Activated naive CD4-positive, alpha-beta T cell treated with anti-CD3 and anti-CD28 coated beads, Interleukin-2, amount 50 U/mL, for 16 hours (primary cell): ENCODE data around the gene HLCS.

Experiments
- DNase-seq: peaks from one replicate; pipeline ENCODE4 v3.0.0-alpha.2; 2020

The HLCS gene

DNA sequence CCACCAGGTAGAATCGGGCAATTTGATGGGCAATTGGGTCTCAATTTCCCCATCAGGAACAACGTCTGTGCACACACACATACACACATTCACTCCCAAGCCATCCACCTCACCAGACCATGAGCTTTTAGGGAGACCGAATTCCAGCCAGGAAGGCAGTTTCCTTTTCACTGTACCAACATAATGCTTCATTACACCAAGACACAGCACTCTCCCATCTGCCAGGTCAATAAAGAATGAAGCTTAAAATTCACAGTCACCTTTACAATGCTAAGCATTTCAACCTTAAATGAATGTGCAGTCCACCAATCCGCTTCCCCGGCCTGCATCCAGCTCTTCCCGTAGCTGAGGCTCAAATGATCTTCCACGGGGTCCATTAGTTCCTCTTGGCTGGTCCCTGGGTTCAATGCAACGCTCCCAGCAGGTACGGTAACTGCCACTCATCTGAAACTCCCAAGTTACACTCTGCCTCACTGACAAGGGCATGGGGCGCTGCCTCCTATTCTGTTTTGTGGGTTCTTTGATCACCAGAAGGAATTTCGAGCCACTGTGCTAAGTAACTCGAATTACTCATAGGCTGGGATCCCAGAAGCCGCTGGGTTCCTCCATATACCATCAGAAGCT, 162.5 kb downstream of the HLCS start:
- DNase-seq, result no peak

DNA sequence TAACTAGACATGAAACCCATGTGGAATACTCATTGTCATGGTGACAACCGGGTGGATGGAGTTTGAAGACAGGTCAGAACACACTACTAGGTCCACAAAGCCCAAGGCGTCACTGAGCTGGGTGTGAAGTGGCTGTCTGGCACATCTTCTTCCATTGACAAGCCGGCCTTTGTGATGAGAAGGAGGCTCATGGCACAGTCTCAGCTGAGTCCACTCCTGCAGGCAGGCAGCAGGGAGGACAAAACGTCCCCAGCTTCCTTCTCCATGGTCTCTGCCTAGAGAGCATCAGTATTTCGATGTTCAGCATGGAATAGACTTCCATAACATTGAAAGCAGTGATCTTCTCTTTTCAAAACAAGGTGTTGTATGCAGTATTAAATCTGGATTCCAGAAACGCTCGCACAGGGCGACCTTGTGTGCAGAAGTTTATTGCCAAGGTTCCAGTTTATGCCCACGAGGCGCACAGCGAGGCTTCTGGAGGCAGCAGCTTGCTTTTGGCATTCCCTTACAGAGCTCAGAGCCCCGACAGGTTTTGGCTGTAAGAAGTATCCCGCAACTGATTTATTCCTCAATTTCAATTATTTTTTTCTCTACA, 163.3 kb downstream of the HLCS start:
- DNase-seq, result no peak

DNA sequence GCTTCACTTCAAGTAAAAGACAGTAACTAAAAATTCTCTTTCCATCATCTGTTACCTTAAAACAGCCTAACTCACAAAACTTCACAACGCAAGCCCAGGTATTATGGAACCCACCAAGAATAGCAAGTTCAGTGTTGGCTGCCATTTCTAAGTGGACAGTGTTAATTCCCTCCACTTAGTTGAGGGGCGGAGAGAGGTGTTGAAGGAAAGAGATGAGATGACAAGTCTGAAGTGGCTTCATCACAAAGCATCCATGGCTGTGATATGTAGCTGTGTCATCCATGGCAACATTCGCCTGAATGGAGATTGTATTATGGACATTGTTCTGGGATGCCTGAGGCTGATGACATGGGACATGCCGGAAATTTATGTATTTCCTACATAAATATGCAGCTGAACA, 165.7 kb downstream of the HLCS start:
- DNase-seq, result no peak

DNA sequence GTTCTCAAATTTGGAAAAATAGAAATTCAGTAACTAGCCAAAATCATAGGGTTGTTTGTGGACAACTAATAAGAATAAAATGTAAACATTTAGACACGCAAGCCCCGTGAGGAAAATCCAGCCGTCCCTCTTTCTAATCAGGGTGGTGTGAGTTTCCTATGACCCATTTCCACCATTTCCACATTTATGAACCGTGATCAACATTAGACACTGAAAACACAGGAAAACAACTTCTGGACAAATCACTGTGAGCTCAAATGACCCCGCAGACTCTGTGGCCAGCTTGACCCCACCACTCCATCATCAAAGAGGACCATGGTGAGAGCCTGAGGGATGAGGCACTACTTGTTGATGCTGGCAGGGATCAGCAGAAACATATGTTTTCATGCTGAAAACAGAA, 166.6 kb downstream of the HLCS start:
- DNase-seq, result no peak

DNA sequence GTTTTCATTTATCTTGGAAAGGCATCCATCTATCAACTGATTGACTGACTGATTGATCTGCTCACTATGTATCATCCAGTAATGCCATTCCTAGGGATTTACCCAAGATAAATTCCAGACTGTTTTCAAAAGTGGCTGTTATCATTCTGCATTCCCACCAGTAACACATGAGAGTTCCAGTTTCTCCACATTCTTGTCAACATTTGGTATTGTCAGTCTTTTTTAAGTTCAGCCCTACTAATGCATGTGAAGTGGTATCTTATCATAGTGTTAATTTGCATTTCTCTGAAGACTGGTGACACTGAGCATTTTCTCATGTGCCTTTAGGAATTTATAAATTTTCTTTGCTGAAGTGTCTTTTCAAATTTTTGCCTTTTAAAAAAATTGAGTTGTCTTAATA, 168.0 kb downstream of the HLCS start:
- DNase-seq, result no peak

DNA sequence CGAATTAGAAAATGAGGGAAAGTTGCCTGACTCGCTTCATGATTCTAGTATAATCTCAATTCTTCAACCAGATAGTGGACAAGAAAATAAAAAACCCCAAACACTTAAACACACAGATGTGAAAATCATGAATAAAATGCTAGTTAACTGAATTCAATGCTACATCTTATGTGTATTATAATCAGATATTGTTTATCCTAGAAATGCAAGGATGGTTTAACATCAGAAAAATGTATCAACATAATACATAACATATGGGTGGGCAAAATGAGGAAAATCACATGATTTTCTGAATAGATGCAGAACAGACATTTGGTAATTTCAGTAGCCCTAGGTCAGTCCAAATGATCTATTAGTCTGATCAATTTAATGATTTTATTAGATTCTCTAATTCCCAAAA, 170.4 kb downstream of the HLCS start:
- DNase-seq, result no peak

DNA sequence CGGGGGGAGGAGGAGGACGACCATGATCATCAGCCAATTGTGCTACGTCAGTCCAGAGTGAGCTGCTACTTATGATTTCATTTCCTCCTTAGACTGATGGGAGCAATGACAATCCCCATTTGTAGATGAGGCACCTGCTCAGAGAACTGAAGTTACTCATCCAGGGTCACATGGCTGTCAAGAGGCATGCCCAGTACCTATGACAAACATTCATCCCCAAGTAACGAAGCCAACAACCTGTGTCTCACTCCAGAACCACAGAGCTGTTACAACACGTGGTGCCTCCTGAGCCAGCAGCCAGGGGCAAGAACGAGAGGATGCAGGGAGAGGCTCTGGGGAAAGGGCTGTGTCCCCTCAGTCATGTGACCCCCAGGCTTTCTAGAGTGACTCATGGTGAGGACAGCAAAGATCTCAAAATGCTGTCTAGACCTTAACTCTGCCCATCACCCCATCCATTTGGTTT, 173.9 kb downstream of the HLCS start:
- no peak for DNase-seq

DNA sequence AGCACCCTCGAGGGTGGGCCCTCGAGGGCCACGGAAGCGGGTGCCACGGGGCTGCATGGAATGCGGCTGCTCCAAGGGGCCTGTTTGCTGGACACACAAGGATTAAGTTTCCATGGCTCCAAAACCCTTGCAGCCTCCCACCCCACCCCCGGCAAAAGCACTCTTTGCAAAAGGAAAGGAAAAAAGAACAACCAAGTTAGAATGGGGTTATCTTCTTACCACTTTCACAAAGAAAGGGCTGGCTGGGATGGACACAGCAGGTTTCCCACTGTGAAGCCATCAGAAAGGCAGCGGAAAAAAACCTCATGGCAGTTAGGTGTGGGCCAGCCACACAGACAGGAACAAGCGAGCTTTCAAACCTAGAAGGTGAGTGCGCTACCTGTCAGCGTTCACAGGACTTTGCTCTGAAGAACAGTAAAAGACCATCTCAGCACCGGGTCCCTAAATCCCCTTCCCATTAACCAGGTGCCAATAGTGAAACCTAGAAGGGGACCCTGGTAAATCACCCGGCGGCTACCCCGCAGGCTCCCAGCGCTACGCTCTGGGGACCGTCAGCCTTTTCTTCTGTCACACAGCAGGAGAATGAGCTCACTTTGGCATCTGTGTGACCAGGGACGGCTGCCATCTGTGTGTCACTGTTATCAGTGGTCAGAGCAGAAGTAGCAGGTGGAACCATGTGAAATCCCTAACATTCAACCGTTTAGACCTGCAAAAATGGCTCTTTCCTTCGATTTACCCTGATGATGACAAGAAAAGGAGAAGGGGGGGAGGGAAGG, 174.6 kb downstream of the HLCS start:
- no peak for DNase-seq

DNA sequence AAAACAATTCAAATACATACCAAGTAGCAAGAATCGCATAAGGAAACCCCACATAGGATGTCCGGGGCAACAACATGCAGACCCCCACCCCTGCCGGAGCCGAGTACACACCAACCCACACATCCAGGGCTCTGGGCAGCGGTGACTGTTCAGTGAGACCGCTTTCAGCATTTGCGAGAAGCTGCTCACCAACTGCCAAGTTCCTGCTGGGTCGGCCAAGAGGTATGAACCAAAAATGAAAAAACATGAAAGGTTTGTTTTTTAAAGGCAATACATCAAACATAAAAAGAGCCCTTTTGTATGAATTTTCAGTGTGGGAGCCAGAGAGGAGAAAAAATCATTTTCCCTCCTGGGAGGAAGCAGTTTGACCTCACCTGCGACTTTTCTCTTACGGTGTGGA, 175.3 kb downstream of the HLCS start:
- no peak for DNase-seq

DNA sequence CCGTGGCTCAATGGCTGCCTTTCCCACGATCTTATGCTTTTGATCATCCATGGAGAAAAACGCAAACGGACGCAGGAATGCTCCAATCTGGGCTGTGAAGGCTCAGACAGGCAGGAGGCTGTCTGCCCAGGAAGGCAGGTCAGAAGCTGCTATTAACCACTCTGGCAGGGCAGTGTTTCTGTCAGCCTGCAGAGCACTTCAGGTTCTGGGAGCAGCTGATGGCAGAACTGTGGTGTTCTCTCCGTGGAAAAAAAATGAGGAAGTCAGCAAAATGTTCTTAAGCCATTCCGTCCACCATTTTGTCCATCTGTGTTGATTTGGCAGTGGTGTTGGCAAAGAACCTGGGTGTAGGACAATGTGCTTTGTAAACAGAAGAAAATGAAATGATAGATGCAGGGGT, 175.9 kb downstream of the HLCS start:
- no peak for DNase-seq

DNA sequence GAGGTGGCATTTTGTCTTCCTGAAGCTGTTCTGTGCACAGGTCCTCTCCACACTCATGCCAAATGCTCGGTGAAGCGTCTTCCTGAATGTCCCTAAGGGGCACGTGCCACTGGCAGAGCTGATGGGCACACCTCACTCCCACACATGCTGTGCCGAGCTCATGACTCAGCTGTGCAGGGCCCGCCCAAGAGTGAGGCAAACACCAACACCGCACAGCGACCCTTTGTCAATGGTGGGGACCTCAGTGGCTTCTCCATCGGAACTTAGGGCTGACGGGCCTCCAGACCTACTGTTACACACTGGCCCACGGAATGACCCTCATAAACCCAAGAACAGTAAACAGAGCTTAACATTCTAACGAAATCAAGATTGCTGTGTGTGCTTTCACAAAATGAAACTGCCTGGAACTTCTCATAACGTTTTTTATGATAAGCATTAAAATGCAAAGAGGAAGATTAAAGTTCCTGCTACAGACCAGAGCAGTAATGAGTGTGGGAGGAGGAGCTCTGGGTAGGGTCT, 178.3 kb downstream of the HLCS start:
- DNase-seq, result no peak

DNA sequence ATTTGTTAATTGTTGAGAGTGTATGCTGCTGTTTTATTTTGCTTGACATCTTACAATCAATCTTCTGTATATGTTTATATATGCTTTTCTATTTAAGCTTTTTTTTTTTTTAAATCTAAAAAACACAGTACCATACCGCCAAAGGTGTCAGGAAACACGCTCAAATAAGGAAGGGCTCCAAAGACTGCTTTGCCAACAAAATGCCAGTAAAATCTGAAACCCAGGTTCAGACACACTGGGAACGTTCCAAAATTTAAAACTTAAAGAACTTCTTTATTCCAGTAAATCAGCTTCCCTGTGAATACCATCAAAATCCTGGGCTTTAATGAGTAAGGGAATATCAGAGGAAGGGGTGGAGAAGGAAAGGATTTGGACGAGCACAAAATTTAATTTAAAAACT, 180.3 kb downstream of the HLCS start:
- no peak for DNase-seq

DNA sequence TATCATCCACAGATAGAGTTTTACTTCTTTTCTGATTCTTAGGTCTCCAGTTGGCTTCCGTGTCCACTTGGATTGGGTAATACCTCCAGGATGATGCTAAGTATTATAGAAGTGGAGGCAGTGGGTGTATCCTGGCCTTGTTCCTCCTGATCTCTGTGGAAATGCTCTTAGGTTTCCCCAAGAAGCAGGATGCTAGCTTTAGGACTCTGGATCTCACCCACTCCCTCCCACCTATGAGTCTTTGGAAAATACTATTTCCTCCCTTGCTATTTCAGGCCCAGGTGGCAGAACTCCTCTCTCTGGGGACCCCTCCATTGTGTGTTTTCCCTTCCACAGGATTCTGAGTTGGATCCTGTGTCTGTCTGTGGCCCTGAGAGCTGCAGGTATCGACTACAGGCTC, 180.9 kb downstream of the HLCS start:
- DNase-seq, result no peak

DNA sequence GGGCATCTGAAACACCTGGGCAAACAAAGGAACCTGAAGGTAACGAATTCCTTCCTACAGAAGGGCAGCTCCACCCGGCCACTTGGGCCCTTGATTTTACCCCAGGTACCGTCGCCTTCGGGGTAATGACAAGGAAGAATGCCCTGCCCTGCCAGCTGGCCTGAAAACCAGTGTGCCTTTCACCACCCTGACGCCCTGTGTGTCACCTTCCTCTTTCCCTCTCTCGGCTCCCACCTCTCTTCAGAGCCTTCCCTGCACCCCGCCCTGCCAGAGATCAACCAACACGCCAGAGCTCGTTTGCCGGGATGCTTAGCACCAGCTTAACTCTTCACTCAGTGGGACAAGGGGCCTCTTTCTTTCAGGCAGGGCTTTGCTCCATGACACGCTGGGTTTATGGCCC, 181.5 kb downstream of the HLCS start:
- no peak for DNase-seq

DNA sequence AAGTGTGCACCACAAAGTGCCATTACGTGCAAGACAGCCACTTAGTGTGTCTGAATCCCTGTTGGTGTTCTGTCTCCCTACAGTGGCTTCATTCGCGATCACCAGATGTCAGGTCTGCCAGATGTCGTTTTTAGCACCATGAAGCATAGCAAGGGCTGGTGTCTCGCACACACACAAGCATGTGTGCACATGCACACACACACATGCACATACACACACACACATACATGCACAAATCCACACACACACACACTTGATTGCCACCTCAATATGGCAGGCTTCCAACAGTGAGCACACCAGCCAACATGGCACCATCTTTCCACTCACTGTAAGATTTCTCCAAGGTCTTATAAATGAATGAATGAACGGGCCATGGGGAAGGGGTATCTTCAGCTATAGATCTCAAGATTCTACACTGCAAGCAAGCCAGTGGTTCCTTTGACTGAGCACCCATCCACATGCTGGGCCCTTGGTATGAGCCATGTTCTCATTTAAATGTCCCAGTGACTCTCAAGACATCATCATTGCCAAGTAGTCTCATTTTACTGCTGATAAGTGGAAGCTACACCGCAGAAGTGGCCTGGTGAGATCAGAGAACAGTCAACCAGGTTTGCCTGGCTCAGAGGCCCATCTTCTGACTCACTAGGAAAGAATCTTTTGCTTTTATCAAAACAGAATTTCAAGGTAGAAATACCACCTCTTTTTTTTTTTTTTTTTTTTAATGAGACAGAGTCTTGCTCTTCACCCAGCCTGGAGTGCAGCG, 182.7 kb downstream of the HLCS start:
- no peak for DNase-seq

DNA sequence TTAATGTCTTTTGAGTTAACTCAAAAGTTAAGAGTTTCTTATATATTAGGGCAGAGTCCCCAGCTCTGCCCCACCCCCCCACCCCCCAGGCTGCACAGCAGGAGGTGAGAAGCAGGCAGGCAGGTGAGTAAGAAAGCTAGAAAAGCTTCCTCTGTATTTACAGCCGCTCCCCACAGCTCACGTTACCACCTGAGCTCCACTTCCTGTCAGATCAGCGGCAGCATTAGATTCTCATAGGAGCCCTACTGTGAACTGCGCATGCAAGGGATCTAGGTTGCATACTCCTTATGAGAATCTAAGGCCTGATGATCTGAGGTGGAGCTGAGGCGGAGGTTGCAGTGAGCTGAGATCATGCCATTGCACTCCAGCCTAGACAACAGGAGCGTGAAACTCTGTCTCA, 185.6 kb downstream of the HLCS start:
- no peak for DNase-seq

DNA sequence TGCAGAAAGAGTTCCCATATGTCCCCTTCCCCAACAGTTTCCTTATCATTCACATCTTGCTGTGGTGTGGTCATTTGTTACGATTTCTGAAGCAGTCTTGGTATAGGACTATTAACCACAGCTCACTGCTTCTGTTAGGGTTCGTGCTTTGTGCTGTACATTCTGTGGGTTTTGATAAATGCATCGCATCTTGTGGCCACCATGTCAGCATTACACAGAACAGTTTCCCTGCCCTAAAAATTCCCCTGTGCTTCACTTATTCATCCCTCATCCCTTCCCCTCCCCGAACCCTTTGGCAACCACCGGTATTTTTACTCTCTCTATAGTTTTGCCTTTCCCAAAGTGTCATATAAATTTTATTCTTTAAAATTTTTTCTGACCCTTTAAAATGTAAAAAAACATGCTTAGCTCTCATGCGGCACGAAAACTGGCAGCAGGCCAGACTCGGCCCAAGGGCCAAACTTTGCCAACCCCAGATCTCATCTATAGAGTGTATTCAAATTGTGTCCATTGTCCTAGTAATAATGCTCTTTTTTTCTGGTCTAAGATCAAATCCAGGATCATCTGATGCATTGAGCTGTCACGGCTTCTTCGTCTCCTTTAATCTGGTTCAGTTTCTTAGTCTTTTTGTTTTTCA, 189.4 kb downstream of the HLCS start:
- no peak for DNase-seq

DNA sequence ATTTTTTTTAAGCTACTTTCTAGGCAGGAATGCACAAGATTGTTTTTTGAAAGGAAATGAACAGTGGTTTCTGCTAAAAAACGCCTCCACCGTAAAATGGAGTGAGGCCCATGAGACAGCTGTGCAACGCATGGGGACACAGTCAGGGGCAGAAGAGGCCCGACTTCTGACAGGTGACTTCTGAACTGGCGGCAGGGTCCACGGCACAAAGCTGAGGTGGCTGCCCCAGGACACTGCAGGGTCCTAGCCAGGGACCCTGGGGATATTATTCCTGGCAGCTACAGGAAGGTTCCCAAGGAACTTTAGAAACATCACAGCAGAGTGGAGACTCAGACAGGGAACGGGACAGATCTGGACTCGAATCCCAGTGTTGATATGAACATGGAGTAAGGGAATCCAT, 192.5 kb downstream of the HLCS start:
- DNase-seq, result no peak

DNA sequence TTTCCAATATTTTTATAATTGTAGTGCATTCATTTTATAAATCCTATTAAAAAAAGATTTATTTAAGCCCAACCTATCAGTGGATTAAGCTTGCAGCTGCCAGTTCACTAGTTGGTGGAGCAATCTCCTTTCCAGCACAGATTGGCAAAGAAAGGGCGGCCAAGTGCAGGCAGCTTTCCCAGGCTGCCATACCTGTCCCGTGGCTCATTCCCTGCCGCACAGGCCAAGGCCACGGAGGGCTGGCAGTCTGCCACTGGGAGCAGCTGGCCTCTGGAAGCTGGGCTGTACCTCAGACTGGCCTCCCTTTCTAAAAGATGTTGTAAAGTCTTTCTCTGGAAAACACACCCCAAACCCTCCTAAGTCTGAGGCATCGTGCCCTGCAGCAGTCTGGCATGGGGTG, 193.4 kb downstream of the HLCS start:
- DNase-seq, result no peak

DNA sequence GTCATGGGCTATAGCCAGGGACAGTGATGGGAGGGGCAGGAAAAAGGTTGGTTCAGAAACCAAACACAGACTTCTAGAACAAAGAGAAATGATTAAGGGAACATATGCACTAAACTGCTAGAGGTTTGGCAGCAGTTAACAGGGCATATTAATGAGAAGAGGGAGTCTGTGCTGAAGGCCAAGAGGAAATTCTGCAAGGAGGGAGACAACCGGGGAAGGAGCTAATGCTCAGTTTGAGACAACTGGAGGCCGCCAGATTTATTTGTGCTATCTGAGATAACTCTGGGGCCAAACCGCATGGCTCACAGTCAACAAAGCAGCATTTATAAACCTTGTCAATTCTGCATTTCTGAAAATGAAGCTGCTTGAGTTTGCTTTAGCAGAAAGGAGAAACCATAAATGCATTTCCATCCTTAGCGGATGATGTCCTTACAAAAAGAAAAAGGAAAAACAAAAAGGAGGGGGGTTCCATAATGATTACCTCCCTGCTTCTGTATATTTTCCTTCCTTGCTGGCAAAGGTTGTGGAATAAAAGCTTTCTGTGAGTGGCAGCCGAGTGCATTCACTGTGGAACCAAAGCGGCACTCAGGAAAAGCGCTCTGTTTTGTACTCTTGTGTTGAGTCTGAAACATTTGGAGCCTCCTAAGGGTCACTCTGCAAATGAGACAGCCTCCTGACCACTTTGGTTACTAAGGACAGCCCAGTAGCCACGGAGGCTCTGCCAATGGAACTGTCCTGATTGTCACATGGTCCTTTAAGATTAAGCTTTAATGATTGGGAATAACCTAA, 197.2 kb downstream of the HLCS start:
- DNase-seq, result no peak

DNA sequence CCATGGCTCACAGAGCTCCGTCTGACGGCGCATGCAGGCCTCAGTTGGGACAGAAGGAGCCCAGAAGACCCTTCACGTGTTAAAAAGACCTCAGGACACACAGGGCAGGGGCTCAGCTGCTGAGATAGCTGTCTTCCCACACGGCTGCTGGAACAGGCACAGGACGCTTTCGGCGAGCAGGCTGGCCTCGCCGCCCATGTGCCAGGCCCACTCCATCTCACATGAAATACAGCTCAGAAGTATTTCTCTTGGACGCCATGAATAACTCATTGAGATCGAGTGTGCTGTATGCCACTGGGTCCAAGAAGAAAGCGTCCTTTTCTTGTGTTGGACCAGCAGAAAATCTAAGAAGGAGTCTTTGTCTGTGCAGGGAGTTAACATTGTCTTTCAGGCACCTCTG, 198.0 kb downstream of the HLCS start:
- DNase-seq, result no peak

DNA sequence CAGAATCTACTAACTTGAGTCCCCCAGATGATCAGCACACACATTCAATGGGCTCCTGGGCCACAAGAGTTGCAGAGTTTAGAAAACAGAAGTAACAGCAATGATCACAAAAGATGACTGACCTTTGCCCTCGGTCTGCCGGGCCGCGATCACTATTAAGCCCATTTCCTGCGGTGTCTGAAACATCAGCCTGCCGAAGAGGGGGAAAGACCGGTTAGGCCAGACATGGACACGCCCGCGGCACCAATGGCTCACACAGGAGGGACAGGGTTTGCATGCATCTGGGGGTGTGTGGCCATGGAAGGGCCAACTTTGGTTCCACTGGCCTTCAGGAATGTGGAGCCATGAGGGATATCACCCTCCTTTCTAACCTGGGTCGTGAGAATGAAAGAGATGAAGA, 199.4 kb downstream of the HLCS start:
- no peak for DNase-seq
